Spinal cord (tissue), 10 donors: ENCODE data around the gene ALB. TPM values are rescaled to one million over a fixed set of nuclear protein-coding genes. Genes with fewer than 3 reads are reported as not detected.

Source experiments
- DNase-seq, 6 donors: peaks; one replicate each; pipeline versions ENCODE4 v3.0.0 to v3.0.0-alpha.2; 2013 to 2015; ENCODE audit warnings: low spot score in 6 of 6, low read depth in 4 of 6
- H3K27ac ChIP-seq: one replicate; pipeline ENCODE4 v1.5.1; 2013; ENCODE audit warnings: low read depth, low read length, control low read depth
- H3K27me3 ChIP-seq: one replicate; pipeline ENCODE4 v1.6.1; 2013; ENCODE audit warnings: low read length; ENCODE audit not compliant: control insufficient read depth, insufficient read depth
- H3K36me3 ChIP-seq: one replicate; pipeline ENCODE4 v1.6.1; 2013; ENCODE audit warnings: low read length; ENCODE audit not compliant: control insufficient read depth, insufficient read depth
- H3K4me1 ChIP-seq: one replicate; pipeline ENCODE4 v1.6.1; 2013; ENCODE audit warnings: low read length; ENCODE audit not compliant: control insufficient read depth, insufficient read depth
- H3K4me3 ChIP-seq: one replicate; pipeline ENCODE4 v1.5.1; 2013; ENCODE audit warnings: low read depth, low read length, control low read depth
- H3K9me3 ChIP-seq: one replicate; pipeline ENCODE4 v1.6.1; 2013; ENCODE audit warnings: low read length; ENCODE audit not compliant: control insufficient read depth, insufficient read depth
- WGBS: methylation state at CpG from one replicate; pipeline ENCODE4 v1.1.5; 2013; ENCODE audit warnings: missing lambda C conversion rate; ENCODE audit not compliant: insufficient coverage; 5-methylcytosine and 5-hydroxymethylcytosine counted together
- polyA plus RNA-seq, 2 donors: library from polyadenylated mRNA; unstranded; fragments of 120-200 nt; gene quantifications; one replicate each; pipeline ENCODE4 v1.2.1, GENCODE V29; 2013; ENCODE audit not compliant: insufficient read length in 2 of 2
- total RNA-seq, 2 donors: library from RNA; depleted of rRNA in 1 of 2; stranded (reverse); fragments of 120-200 nt in 1 of 2; fragments of >200 nt in 1 of 2; gene quantifications; one replicate each; pipeline versions ENCODE4 v1.2.3 to v1.2.4, GENCODE V29; 2013 to 2014
- donor health status: healthy.

ALB gene
- total and polyA plus RNA-seq, 4 donors = 1.0 to 44.9 (median 1.5) TPM

GRCh38 chr4:73423184-73423583 is 19.1 kb downstream of the ALB start:
- H3K36me3 ChIP-seq = no peaks in the 10 kb centered on the region
- no peaks in the 10 kb centered on the region for H3K4me1 ChIP-seq
- no peak overlapping the region for H3K4me3 ChIP-seq
- H3K27ac ChIP-seq = no peak overlapping the region
- no peaks in the 10 kb centered on the region for H3K9me3 ChIP-seq
- DNase-seq = no peak
- H3K27me3 ChIP-seq = no peaks in the 10 kb centered on the region

GRCh38 chr4:73426666-73427065 is 22.6 kb downstream of the ALB start:
- no peak for DNase-seq
- H3K36me3 ChIP-seq = no peaks in the 10 kb centered on the region
- H3K27me3 ChIP-seq = no peaks in the 10 kb centered on the region
- H3K27ac ChIP-seq = no peak overlapping the region
- no peak overlapping the region for H3K4me3 ChIP-seq
- H3K4me1 ChIP-seq = no peaks in the 10 kb centered on the region
- H3K9me3 ChIP-seq = no peaks in the 10 kb centered on the region
- 83% methylated on average over 1 of the region's 3 CpGs for WGBS

- WGBS = no CpG with 5 or more reads among the region's 2 CpGs
- DNase-seq = no peak
- H3K4me3 ChIP-seq = no peak overlapping the region
- no peaks in the 10 kb centered on the region for H3K27me3 ChIP-seq
- no peaks in the 10 kb centered on the region for H3K9me3 ChIP-seq
- no peak overlapping the region for H3K27ac ChIP-seq
- H3K4me1 ChIP-seq = no peaks in the 10 kb centered on the region
- no peaks in the 10 kb centered on the region for H3K36me3 ChIP-seq
Observed at GRCh38 chr4:73429118-73429517, 25.0 kb downstream of the ALB start.

GRCh38 chr4:73429826-73430587 is 25.9 kb downstream of the ALB start:
- Histone ChIP-seq H3K9me3 (no peaks in the 10 kb centered on the region), H3K4me3 (no peak overlapping the region), H3K4me1 (no peaks in the 10 kb centered on the region), H3K36me3 (no peaks in the 10 kb centered on the region), H3K27ac (no peak overlapping the region), H3K27me3 (no peaks in the 10 kb centered on the region)
- 100% methylated on average over 1 of the region's 2 CpGs for WGBS
- DNase-seq = no peak

- Histone ChIP-seq H3K27ac (no peak overlapping the region), H3K4me1 (no peaks in the 10 kb centered on the region), H3K27me3 (no peaks in the 10 kb centered on the region), H3K4me3 (no peak overlapping the region), H3K9me3 (no peaks in the 10 kb centered on the region), H3K36me3 (no peaks in the 10 kb centered on the region)
- no CpG with 5 or more reads among the region's 1 CpG for WGBS
- DNase-seq = no peak
Observed at GRCh38 chr4:73431813-73432168, 27.7 kb downstream of the ALB start.

GRCh38 chr4:73432169-73433000 is 28.3 kb downstream of the ALB start:
- WGBS = no CpG with 5 or more reads among the region's 5 CpGs
- H3K27me3 ChIP-seq = no peaks in the 10 kb centered on the region
- no peak overlapping the region for H3K4me3 ChIP-seq
- H3K4me1 ChIP-seq = no peaks in the 10 kb centered on the region
- no peaks in the 10 kb centered on the region for H3K9me3 ChIP-seq
- no peak overlapping the region for H3K27ac ChIP-seq
- DNase-seq = no peak
- H3K36me3 ChIP-seq = no peaks in the 10 kb centered on the region

GRCh38 chr4:73433140-73433539 is 29.1 kb downstream of the ALB start:
- no peaks in the 10 kb centered on the region for H3K36me3 ChIP-seq
- WGBS = 67% methylated on average over 1 of the region's 2 CpGs
- no peak overlapping the region for H3K4me3 ChIP-seq
- no peak for DNase-seq
- no peaks in the 10 kb centered on the region for H3K4me1 ChIP-seq
- H3K27ac ChIP-seq = no peak overlapping the region
- no peaks in the 10 kb centered on the region for H3K27me3 ChIP-seq
- no peaks in the 10 kb centered on the region for H3K9me3 ChIP-seq

GRCh38 chr4:73434311-73434710 is 30.2 kb downstream of the ALB start:
- 73% methylated on average over 3 of the region's 3 CpGs for WGBS
- no peak overlapping the region for H3K27ac ChIP-seq
- H3K27me3 ChIP-seq = no peaks in the 10 kb centered on the region
- H3K4me3 ChIP-seq = no peak overlapping the region
- no peaks in the 10 kb centered on the region for H3K9me3 ChIP-seq
- no peaks in the 10 kb centered on the region for H3K4me1 ChIP-seq
- H3K36me3 ChIP-seq = no peaks in the 10 kb centered on the region
- no peak for DNase-seq

- no peaks in the 10 kb centered on the region for H3K27me3 ChIP-seq
- H3K36me3 ChIP-seq = no peaks in the 10 kb centered on the region
- no peak within 1 kb of the TSS for H3K27ac ChIP-seq
- no peaks in the 10 kb centered on the region for H3K4me1 ChIP-seq
- no CpG with 5 or more reads among the region's 1 CpG for WGBS
- H3K9me3 ChIP-seq = no peaks in the 10 kb centered on the region
- no peak for DNase-seq
- no peak within 1 kb of the TSS for H3K4me3 ChIP-seq
Observed at GRCh38 chr4:73435984-73436383, 31.9 kb downstream of the ALB start, which contains the start of gene AFP. AFP (plus strand) TSS chr4:73436221; CDS start chr4:73436263, 42 bp downstream.
